ENCODE measurements around the gene AGXT.
A peak's percentile ranks its signal among the peaks of the same experiment; 100 is the strongest.

AGXT gene

GRCh38 chr2:240869109-240869955 is 708 bp downstream of the AGXT start:
- DNase-seq (ENCODE audit: low spot score), result peak; percentile 20

- DNase-seq (ENCODE audit: low spot score), result no peak
Observed at GRCh38 chr2:240869956-240870875, 1.6 kb downstream of the AGXT start.

- DNase-seq (ENCODE audit: low spot score), result no peak
Observed at GRCh38 chr2:240871071-240871958, 2.7 kb downstream of the AGXT start.

- peak; percentile 29 for DNase-seq (ENCODE audit: low spot score)
Observed at GRCh38 chr2:240872317-240873097, 3.9 kb downstream of the AGXT start.

- no peak for DNase-seq (ENCODE audit: low spot score)
Observed at GRCh38 chr2:240873098-240873788, 4.6 kb downstream of the AGXT start.

- DNase-seq (ENCODE audit: low spot score), result no peak
Observed at GRCh38 chr2:240873805-240874714, 5.4 kb downstream of the AGXT start.

- no peak for DNase-seq (ENCODE audit: low spot score)
Observed at GRCh38 chr2:240874715-240875227, 6.1 kb downstream of the AGXT start.

GRCh38 chr2:240875228-240876034 is 6.8 kb downstream of the AGXT start:
- no peak for DNase-seq (ENCODE audit: low spot score)

GRCh38 chr2:240876035-240876474 is 7.4 kb downstream of the AGXT start:
- no peak for DNase-seq (ENCODE audit: low spot score)

GRCh38 chr2:240876475-240877251 is 8.0 kb downstream of the AGXT start:
- DNase-seq (ENCODE audit: low spot score), result no peak

- peak; percentile 23 for DNase-seq (ENCODE audit: low spot score)
Observed at GRCh38 chr2:240877460-240878340, 9.1 kb downstream of the AGXT start.

- no peak for DNase-seq (ENCODE audit: low spot score)
Observed at GRCh38 chr2:240878341-240878936, 9.8 kb downstream of the AGXT start.

GRCh38 chr2:240879105-240879504 is 10.5 kb downstream of the AGXT start:
- no peak for DNase-seq (ENCODE audit: low spot score)

GRCh38 chr2:240881913-240882312 is 13.3 kb downstream of the AGXT start:
- DNase-seq (ENCODE audit: low spot score), result no peak

GRCh38 chr2:240884221-240884620 is 15.6 kb downstream of the AGXT start:
- DNase-seq (ENCODE audit: low spot score), result no peak

GRCh38 chr2:240884745-240885144 is 16.1 kb downstream of the AGXT start:
- no peak for DNase-seq (ENCODE audit: low spot score)
